Fibroblast of pulmonary artery (primary cell): ENCODE measurements around the gene GSTT4.

ENCODE experiments used
- DNase-seq: peaks from one replicate; pipeline ENCODE4 v3.0.0-alpha.2; 2010; ENCODE audit warnings: low read depth
- H3K4me3 ChIP-seq: replicated peaks from 2 replicates; pipeline ENCODE4 v1.5.1; 2011; ENCODE audit warnings: low read depth, mild to moderate bottlenecking, control low read depth, low read length, moderate library complexity
- CTCF ChIP-seq: IDR thresholded peaks from 2 replicates; pipeline ENCODE4 v1.5.1; 2011; ENCODE audit warnings: mild to moderate bottlenecking, control low read depth, low read length, inconsistent platforms; ENCODE audit errors: missing control alignments

Gene GSTT4

GRCh38 chr22:24033731-24034130 lies 28.5 kb upstream of the GSTT4 start:
- TF ChIP-seq CTCF = no peak
- H3K4me3 ChIP-seq = no peak overlapping the region
- no peak for DNase-seq

DNA sequence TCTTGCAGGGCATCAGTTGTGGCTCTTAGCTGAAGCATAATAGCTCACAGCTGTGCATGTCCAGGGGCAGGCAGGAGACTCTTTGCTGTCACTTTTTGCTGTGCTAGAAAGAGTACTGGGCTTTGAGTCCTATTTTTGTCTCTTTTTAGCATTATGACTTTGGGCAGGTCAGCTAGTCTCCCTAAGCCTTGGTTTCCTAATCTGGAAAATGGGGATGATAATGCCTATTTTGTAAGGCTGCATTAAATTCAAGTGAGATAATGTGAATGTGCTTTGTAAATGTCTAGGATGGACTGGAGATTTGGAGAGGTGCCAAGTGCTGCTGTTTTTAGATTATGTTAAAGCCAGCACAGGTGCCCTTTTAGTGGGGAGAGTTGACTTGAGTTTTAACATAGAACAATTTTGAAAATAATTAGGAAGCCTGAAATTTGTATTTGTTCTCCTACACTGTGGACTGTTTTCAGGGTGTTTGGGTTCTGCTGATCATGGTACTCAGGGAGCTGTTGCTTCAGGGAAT lies 25.0 kb upstream of the GSTT4 start:
- H3K4me3 ChIP-seq = no peak overlapping the region
- no peak for DNase-seq
- no peak for TF ChIP-seq CTCF

DNA sequence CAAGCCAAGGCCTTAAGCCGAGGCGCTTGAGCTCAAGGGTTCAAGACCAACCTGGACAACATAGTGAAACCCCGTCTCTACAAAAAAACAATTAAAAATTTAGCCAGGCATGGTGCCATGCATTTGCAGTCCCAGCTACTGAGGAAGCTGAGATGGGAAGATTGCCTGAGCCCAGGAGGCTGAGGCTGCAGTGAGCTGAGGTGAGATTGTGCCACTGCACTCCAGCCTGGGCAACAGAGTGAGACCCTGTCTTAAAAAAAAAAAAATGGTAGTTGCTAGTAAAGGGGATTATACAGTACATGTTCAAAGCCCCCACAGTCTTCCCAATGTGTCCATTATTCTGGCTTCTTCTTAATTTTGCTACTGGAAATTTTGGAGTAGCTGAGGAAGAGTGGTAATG lies 24.1 kb upstream of the GSTT4 start:
- no peak overlapping the region for H3K4me3 ChIP-seq
- TF ChIP-seq CTCF = no peak
- DNase-seq = no peak

GRCh38 chr22:24028533-24028932 lies 23.3 kb upstream of the GSTT4 start:
- no peak for DNase-seq
- H3K4me3 ChIP-seq = no peak overlapping the region
- TF ChIP-seq CTCF = no peak

DNA sequence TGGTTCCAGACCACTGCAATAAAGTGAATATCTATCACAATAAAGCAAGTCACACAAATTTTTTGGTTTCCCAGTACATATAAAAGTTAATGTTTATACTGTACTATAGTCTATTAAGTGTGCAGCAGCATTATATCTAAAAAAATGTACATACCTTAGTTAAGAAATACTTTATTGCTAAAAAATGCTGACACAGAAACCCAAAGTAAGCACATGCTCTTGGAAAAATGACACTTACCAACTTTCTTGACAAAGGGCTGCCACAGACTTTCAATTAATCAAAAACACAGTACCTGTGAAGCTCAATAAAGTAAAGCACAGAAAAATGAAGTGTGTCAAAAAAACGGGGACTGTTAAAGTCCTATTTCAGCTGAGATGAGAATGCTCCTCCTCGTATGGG lies 22.7 kb upstream of the GSTT4 start:
- no peak for TF ChIP-seq CTCF
- no peak overlapping the region for H3K4me3 ChIP-seq
- no peak for DNase-seq

DNA sequence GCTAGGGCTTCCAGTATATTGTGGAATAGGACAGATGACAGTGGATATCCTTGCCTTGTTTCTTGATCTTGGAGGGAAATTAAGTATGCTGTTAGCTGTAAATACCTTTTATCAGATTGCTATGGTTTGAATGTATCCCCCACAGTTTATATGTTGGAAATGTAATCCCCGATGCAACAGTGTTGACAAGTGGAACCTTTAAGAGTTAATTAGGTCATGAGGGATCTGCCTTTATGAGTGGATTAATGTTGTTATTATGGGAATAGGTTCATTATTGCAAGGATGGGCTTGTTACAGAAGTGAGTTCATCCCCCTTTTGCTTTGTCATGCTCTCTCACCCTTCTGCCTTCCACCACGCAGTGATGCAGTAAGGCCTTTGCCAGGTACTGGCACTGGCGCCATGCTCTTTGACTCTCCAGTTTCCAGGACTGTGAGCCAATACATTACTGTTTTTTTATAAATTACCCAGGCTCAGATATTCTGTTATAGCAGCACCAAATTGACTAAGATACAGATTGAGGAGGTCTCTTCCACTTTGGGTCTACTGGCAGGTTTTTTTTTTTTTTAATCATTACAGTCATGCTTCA lies 22.2 kb upstream of the GSTT4 start:
- no peak for DNase-seq
- H3K4me3 ChIP-seq = no peak overlapping the region
- TF ChIP-seq CTCF = no peak

DNA sequence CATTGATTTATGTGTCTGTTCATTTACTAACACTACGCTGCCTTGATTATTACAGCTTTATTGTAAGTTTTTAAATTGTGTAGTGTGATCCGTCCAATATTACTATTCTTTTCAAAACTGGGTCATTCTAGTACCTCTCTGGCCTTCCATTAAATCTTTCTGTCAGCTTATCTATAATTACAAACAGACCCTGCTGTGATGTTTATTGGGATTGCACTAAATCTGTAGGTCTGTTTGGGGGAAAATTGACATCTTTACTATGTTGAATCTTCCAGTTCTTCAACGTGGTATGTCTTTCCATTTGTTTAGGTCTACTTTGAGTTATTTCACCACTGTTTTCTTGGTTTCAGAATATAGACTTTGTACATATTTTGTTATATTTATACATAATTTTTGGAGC lies 21.5 kb upstream of the GSTT4 start:
- no peak overlapping the region for H3K4me3 ChIP-seq
- no peak for DNase-seq
- TF ChIP-seq CTCF = no peak
